WTC11 (cell line): Measurements from ENCODE around the gene SUSD6.
"Not testable (repeated sequence)": the region's sequence is repeated elsewhere in the genome, so short reads cannot be mapped to it uniquely, and the experiment has no call there.

Experiments
- CTCF ChIP-seq: fragments of 200-600 bp; IDR thresholded peaks from 2 replicates; pipeline ENCODE4 v1.8.0; 2022; ENCODE audit warnings: antibody characterized with exemption
- FOXJ3 ChIP-seq: sonication (generic); formaldehyde crosslinking; IDR thresholded peaks from 2 replicates; pipeline ENCODE4 v1.9.0; 2021; ENCODE audit warnings: missing genetic modification reagents, mild to moderate bottlenecking, borderline replicate concordance
- JAZF1 ChIP-seq: fragments of 250-450 bp; sonication (Bioruptor Pico); IDR thresholded peaks from 2 replicates; pipeline ENCODE4 v1.9.0; 2021; ENCODE audit warnings: moderate library complexity, mild to moderate bottlenecking, inconsistent platforms
- PRRX2 ChIP-seq: fragments of 250-450 bp; sonication (Bioruptor Pico); IDR thresholded peaks from 2 replicates; pipeline ENCODE4 v1.8.0; 2021; ENCODE audit warnings: mild to moderate bottlenecking
- STAT6 ChIP-seq: sonication (generic); formaldehyde crosslinking; conservative IDR thresholded peaks from 2 replicates; pipeline ENCODE4 v1.8.1; 2023; ENCODE audit warnings: mild to moderate bottlenecking, low read depth, missing genetic modification reagents, moderate library complexity
- TEAD1 ChIP-seq: sonication (generic); formaldehyde crosslinking; IDR thresholded peaks from 2 replicates; pipeline ENCODE4 v1.8.0; 2022; ENCODE audit warnings: mild to moderate bottlenecking, missing genetic modification reagents
- USF2 ChIP-seq: sonication (generic); formaldehyde crosslinking; IDR thresholded peaks from 2 replicates; pipeline ENCODE4 v1.8.1; 2023; ENCODE audit warnings: mild to moderate bottlenecking, missing genetic modification reagents, moderate library complexity
- ZNF219 ChIP-seq: sonication (generic); formaldehyde crosslinking; IDR thresholded peaks from 2 replicates; pipeline ENCODE4 v1.8.0; 2023; ENCODE audit warnings: missing genetic modification reagents, mild to moderate bottlenecking, borderline replicate concordance
- TF ChIP-seq, protein P1 (sequence below): sonication (generic); formaldehyde crosslinking; IDR thresholded peaks from 2 replicates; pipeline ENCODE4 v1.8.0; 2022; ENCODE audit warnings: mild to moderate bottlenecking, missing genetic modification reagents
- TF ChIP-seq, protein P2 (sequence below): sonication (generic); formaldehyde crosslinking; IDR thresholded peaks from 2 replicates; pipeline ENCODE4 v1.8.1; 2022; ENCODE audit warnings: mild to moderate bottlenecking, moderate library complexity, missing genetic modification reagents
- TF ChIP-seq, protein P3 (sequence below): sonication (generic); formaldehyde crosslinking; IDR thresholded peaks from 2 replicates; pipeline ENCODE4 v1.8.1; 2023; ENCODE audit warnings: mild to moderate bottlenecking, missing genetic modification reagents

- TF ChIP-seq, protein P1, sequence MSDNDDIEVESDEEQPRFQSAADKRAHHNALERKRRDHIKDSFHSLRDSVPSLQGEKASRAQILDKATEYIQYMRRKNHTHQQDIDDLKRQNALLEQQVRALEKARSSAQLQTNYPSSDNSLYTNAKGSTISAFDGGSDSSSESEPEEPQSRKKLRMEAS (CRISPR knock-in tag), result not testable (repeated sequence)
- TF ChIP-seq, protein P2, sequence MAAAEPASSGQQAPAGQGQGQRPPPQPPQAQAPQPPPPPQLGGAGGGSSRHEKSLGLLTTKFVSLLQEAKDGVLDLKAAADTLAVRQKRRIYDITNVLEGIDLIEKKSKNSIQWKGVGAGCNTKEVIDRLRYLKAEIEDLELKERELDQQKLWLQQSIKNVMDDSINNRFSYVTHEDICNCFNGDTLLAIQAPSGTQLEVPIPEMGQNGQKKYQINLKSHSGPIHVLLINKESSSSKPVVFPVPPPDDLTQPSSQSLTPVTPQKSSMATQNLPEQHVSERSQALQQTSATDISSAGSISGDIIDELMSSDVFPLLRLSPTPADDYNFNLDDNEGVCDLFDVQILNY (CRISPR knock-in tag), result not testable (repeated sequence)
- not testable (repeated sequence) for TF ChIP-seq CTCF; TEAD1; PRRX2 (CRISPR knock-in tag); STAT6 (CRISPR knock-in tag); ZNF219; JAZF1; USF2; FOXJ3
- TF ChIP-seq, protein P3, sequence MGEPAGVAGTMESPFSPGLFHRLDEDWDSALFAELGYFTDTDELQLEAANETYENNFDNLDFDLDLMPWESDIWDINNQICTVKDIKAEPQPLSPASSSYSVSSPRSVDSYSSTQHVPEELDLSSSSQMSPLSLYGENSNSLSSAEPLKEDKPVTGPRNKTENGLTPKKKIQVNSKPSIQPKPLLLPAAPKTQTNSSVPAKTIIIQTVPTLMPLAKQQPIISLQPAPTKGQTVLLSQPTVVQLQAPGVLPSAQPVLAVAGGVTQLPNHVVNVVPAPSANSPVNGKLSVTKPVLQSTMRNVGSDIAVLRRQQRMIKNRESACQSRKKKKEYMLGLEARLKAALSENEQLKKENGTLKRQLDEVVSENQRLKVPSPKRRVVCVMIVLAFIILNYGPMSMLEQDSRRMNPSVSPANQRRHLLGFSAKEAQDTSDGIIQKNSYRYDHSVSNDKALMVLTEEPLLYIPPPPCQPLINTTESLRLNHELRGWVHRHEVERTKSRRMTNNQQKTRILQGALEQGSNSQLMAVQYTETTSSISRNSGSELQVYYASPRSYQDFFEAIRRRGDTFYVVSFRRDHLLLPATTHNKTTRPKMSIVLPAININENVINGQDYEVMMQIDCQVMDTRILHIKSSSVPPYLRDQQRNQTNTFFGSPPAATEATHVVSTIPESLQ (CRISPR knock-in tag), result not testable (repeated sequence)
Observed at GRCh38 chr14:69599431-69599830, 12.0 kb upstream of the SUSD6 start.
